Measurements from ENCODE around the gene SYNE3.

Gene SYNE3

GRCh38 chr14:95480109-95480886 lies 36.2 kb downstream of the SYNE3 start:
- DNase-seq (ENCODE audit: low read depth, low spot score) = no peak
- no peaks in the 10 kb centered on the region for H3K27me3 ChIP-seq (ENCODE audit: insufficient read depth, insufficient read length)
- H3K4me3 ChIP-seq (ENCODE audit: insufficient read length, low read depth) = no peak overlapping the region
- TF ChIP-seq YY1 (IDR thresholded peaks at IDR 0.05; ENCODE audit: insufficient read depth, insufficient read length) = no peak
- no peak for TF ChIP-seq SUZ12 (IDR thresholded peaks at IDR 0.05; ENCODE audit: extremely low read depth, insufficient read depth, insufficient read length)
- no peak for TF ChIP-seq ZNF274 (IDR thresholded peaks at IDR 0.05; ENCODE audit: low read depth, low read length)
- no peaks in the 10 kb centered on the region for H3K36me3 ChIP-seq (ENCODE audit: insufficient read depth, insufficient read length, low read length)
- no peaks in the 10 kb centered on the region for H3K9me3 ChIP-seq (ENCODE audit: insufficient read depth, low read length)
- H3K9ac ChIP-seq (ENCODE audit: insufficient read length, low read depth) = no peak overlapping the region
- peaks cover 20% of the 10 kb centered on the region for H3K4me1 ChIP-seq (ENCODE audit: insufficient read depth, insufficient read length)

- no peak for DNase-seq (ENCODE audit: low read depth, low spot score)
- H3K9me3 ChIP-seq (ENCODE audit: insufficient read depth, low read length) = no peaks in the 10 kb centered on the region
- H3K4me3 ChIP-seq (ENCODE audit: insufficient read length, low read depth) = no peak overlapping the region
- H3K9ac ChIP-seq (ENCODE audit: insufficient read length, low read depth) = no peak overlapping the region
- H3K36me3 ChIP-seq (ENCODE audit: insufficient read depth, insufficient read length, low read length) = no peaks in the 10 kb centered on the region
- H3K27me3 ChIP-seq (ENCODE audit: insufficient read depth, insufficient read length) = no peaks in the 10 kb centered on the region
- H3K4me1 ChIP-seq (ENCODE audit: insufficient read depth, insufficient read length) = peaks cover 20% of the 10 kb centered on the region
- TF ChIP-seq SUZ12 (IDR thresholded peaks at IDR 0.05; ENCODE audit: extremely low read depth, insufficient read depth, insufficient read length) (no peak), ZNF274 (IDR thresholded peaks at IDR 0.05; ENCODE audit: low read depth, low read length) (no peak), YY1 (IDR thresholded peaks at IDR 0.05; ENCODE audit: insufficient read depth, insufficient read length) (no peak)
Measured at GRCh38 chr14:95479494-95479893, 37.0 kb downstream of the SYNE3 start.

- TF ChIP-seq SUZ12 (IDR thresholded peaks at IDR 0.05; ENCODE audit: extremely low read depth, insufficient read depth, insufficient read length) (no peak), YY1 (IDR thresholded peaks at IDR 0.05; ENCODE audit: insufficient read depth, insufficient read length) (no peak), ZNF274 (IDR thresholded peaks at IDR 0.05; ENCODE audit: low read depth, low read length) (no peak)
- H3K4me3 ChIP-seq (ENCODE audit: insufficient read length, low read depth) = no peak overlapping the region
- no peaks in the 10 kb centered on the region for H3K36me3 ChIP-seq (ENCODE audit: insufficient read depth, insufficient read length, low read length)
- H3K27me3 ChIP-seq (ENCODE audit: insufficient read depth, insufficient read length) = no peaks in the 10 kb centered on the region
- no peaks in the 10 kb centered on the region for H3K9me3 ChIP-seq (ENCODE audit: insufficient read depth, low read length)
- H3K9ac ChIP-seq (ENCODE audit: insufficient read length, low read depth) = no peak overlapping the region
- peaks cover 15% of the 10 kb centered on the region for H3K4me1 ChIP-seq (ENCODE audit: insufficient read depth, insufficient read length)
- DNase-seq (ENCODE audit: low read depth, low spot score) = no peak
Measured at GRCh38 chr14:95478818-95479217, 37.6 kb downstream of the SYNE3 start.

GRCh38 chr14:95478309-95478708 lies 38.1 kb downstream of the SYNE3 start:
- H3K4me1 ChIP-seq (ENCODE audit: insufficient read depth, insufficient read length) = peaks cover 15% of the 10 kb centered on the region
- H3K36me3 ChIP-seq (ENCODE audit: insufficient read depth, insufficient read length, low read length) = no peaks in the 10 kb centered on the region
- TF ChIP-seq SUZ12 (IDR thresholded peaks at IDR 0.05; ENCODE audit: extremely low read depth, insufficient read depth, insufficient read length) (no peak), YY1 (IDR thresholded peaks at IDR 0.05; ENCODE audit: insufficient read depth, insufficient read length) (no peak), ZNF274 (IDR thresholded peaks at IDR 0.05; ENCODE audit: low read depth, low read length) (no peak)

GRCh38 chr14:95477411-95478269 lies 38.8 kb downstream of the SYNE3 start:
- no peak for TF ChIP-seq YY1 (IDR thresholded peaks at IDR 0.05; ENCODE audit: insufficient read depth, insufficient read length)
- TF ChIP-seq SUZ12 (IDR thresholded peaks at IDR 0.05; ENCODE audit: extremely low read depth, insufficient read depth, insufficient read length) = no peak
- no peak for TF ChIP-seq ZNF274 (IDR thresholded peaks at IDR 0.05; ENCODE audit: low read depth, low read length)
- Histone ChIP-seq H3K4me3 (ENCODE audit: insufficient read length, low read depth) (no peak overlapping the region), H3K27me3 (ENCODE audit: insufficient read depth, insufficient read length) (no peaks in the 10 kb centered on the region), H3K9ac (ENCODE audit: insufficient read length, low read depth) (no peak overlapping the region), H3K4me1 (ENCODE audit: insufficient read depth, insufficient read length) (peaks cover 12% of the 10 kb centered on the region), H3K36me3 (ENCODE audit: insufficient read depth, insufficient read length, low read length) (no peaks in the 10 kb centered on the region), H3K9me3 (ENCODE audit: insufficient read depth, low read length) (no peaks in the 10 kb centered on the region)
- no peak for DNase-seq (ENCODE audit: low read depth, low spot score)

More at GRCh38 chr14:95478309-95478708, 38.1 kb downstream of the SYNE3 start:
- no peaks in the 10 kb centered on the region for H3K27me3 ChIP-seq (ENCODE audit: insufficient read depth, insufficient read length)
- DNase-seq (ENCODE audit: low read depth, low spot score) = no peak
- no peak overlapping the region for H3K9ac ChIP-seq (ENCODE audit: insufficient read length, low read depth)
- no peaks in the 10 kb centered on the region for H3K9me3 ChIP-seq (ENCODE audit: insufficient read depth, low read length)
- no peak overlapping the region for H3K4me3 ChIP-seq (ENCODE audit: insufficient read length, low read depth)

GRCh38 chr14:95476747-95477146 lies 39.7 kb downstream of the SYNE3 start:
- Histone ChIP-seq H3K27me3 (ENCODE audit: insufficient read depth, insufficient read length) (no peaks in the 10 kb centered on the region), H3K9me3 (ENCODE audit: insufficient read depth, low read length) (no peaks in the 10 kb centered on the region), H3K4me3 (ENCODE audit: insufficient read length, low read depth) (no peak overlapping the region), H3K36me3 (ENCODE audit: insufficient read depth, insufficient read length, low read length) (no peaks in the 10 kb centered on the region), H3K9ac (ENCODE audit: insufficient read length, low read depth) (no peak overlapping the region), H3K4me1 (ENCODE audit: insufficient read depth, insufficient read length) (peaks cover 10% of the 10 kb centered on the region)
- TF ChIP-seq SUZ12 (IDR thresholded peaks at IDR 0.05; ENCODE audit: extremely low read depth, insufficient read depth, insufficient read length) (no peak), YY1 (IDR thresholded peaks at IDR 0.05; ENCODE audit: insufficient read depth, insufficient read length) (no peak), ZNF274 (IDR thresholded peaks at IDR 0.05; ENCODE audit: low read depth, low read length) (no peak)
- no peak for DNase-seq (ENCODE audit: low read depth, low spot score)
